ENCODE data around the gene TM7SF2. TPM values are rescaled to one million over a fixed set of nuclear protein-coding genes. Genes with fewer than 3 reads are reported as not detected.

TM7SF2 gene
- total RNA-seq, 1 experiment from 2014 or later, result 74.8 TPM

DNA sequence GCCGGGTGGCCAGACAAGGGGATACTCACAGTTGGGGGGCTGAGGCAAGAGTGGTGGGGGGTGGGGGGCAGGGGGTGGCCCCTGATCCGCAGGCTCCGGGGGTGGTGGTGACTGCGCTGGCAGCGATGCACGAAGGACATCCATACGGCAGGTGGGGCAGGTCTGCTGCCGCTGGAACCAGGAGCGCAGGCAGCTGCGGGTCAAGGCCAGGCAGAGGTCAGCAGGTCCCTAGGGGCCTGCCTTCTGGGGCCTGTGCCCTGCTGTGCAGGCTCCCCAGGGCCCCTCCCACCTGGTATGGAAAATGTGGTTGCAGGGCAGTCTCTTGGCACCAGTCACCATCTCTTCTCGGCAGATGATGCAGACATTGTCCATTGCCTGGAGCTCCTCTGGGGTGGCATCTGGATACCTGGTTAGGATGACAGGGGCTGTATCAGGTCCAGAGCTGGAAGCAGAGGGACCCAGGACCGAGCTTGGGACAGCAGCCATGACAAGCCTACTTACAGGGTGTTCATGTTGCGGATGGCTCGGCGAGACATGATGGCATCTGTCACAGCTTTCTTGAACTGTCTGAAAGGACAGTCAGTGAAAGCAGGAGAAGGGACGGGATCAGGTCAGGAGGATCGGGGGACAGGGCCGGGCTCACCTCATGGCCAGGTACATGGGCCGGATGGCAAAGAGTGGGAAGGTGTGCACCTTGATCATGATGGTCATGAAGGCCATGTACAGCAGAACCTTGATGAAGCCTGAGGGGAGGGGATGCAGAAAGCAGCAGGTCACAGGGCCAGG is 19.2 kb downstream of the TM7SF2 start:
- H3K27ac Mint-ChIP-seq, result no peak overlapping the region; a peak in 1 of 7 replicates
- H3K4ac ChIP-seq (ENCODE audit: low read depth, low read length), result no peak overlapping the region

More for the DNA sequence above, 19.2 kb downstream of the TM7SF2 start:
- WGBS (ENCODE audit: extremely low coverage, insufficient read length, low lambda C conversion rate), result no CpG with 5 or more reads among the region's 19 CpGs
- Histone ChIP-seq H3K18ac (ENCODE audit: insufficient read length, low read depth, low read length) (no peak overlapping the region), H3K23ac (ENCODE audit: insufficient read length, low read depth, low read length) (no peak overlapping the region), H3K27ac (ENCODE audit: insufficient read length, low read depth, low read length) (no peak overlapping the region), H3K4me1 (ENCODE audit: insufficient read depth, low read length) (no peaks in the 10 kb centered on the region), H3K14ac (ENCODE audit: insufficient read depth, low read length) (no peak overlapping the region), H2BK12ac (ENCODE audit: insufficient read length, low read depth, low read length) (no peak overlapping the region), H4K5ac (ENCODE audit: insufficient read length, low read depth, low read length) (no peak overlapping the region), H4K91ac (ENCODE audit: insufficient read length, low read depth, low read length) (no peak overlapping the region), H3K23me2 (ENCODE audit: insufficient read length, low read depth, low read length, poor library complexity, severe bottlenecking) (peaks cover 14% of the 10 kb centered on the region), H2BK120ac (ENCODE audit: low read depth, low read length, poor library complexity, severe bottlenecking) (no peak overlapping the region), H4K20me1 (ENCODE audit: control insufficient read depth, insufficient read depth, insufficient read length) (no peaks in the 10 kb centered on the region), H3K79me2 (ENCODE audit: insufficient read depth, low read length) (no peaks in the 10 kb centered on the region), H2BK15ac (ENCODE audit: low read depth, low read length) (no peak overlapping the region), H3K9ac (ENCODE audit: extremely low read depth, insufficient read length, low read length) (no peak overlapping the region), H2AK5ac (ENCODE audit: insufficient read length, low read length) (no peak overlapping the region), H3K9me3 (ENCODE audit: control insufficient read depth, low read depth, low read length) (no peaks in the 10 kb centered on the region), H2AFZ (ENCODE audit: low read length) (no peak overlapping the region), H3T11ph (ENCODE audit: low read length) (no peak overlapping the region), H2BK5ac (ENCODE audit: insufficient read length, low read length) (no peak overlapping the region), H3K27me3 (ENCODE audit: insufficient read depth, low read length) (no peaks in the 10 kb centered on the region), H3K56ac (ENCODE audit: insufficient read length, low read depth, low read length) (no peak overlapping the region), H3K79me1 (ENCODE audit: insufficient read depth, low read depth, low read length, poor library complexity, severe bottlenecking) (no peaks in the 10 kb centered on the region), H4K8ac (replicated peaks; ENCODE audit: insufficient read length, low read depth, low read length) (no peak overlapping the region), H3K4me2 (ENCODE audit: insufficient read depth, insufficient read length, low read length) (no peak overlapping the region), H2BK20ac (ENCODE audit: low read depth, low read length, poor library complexity, severe bottlenecking) (no peak overlapping the region)
- no peaks in the 10 kb centered on the region; a peak in 1 of 5 replicates for H3K9me3 Mint-ChIP-seq
- peaks cover 8 to 52% (median 47%) of the 10 kb centered on the region in 3 experiments; a peak in 6 of 7 replicates for H3K36me3 Mint-ChIP-seq (ENCODE audit: insufficient read depth in 1 of 3, low read depth in 3 of 3)
- no peak for DNase-seq
- H3K4me3 Mint-ChIP-seq, result peak overlapping the region in 1 of 2 experiments; percentile 31; a peak in 1 of 5 replicates
- no peaks in the 10 kb centered on the region for H3K27me3 Mint-ChIP-seq (ENCODE audit: low read depth)
- TF ChIP-seq, protein P1, sequence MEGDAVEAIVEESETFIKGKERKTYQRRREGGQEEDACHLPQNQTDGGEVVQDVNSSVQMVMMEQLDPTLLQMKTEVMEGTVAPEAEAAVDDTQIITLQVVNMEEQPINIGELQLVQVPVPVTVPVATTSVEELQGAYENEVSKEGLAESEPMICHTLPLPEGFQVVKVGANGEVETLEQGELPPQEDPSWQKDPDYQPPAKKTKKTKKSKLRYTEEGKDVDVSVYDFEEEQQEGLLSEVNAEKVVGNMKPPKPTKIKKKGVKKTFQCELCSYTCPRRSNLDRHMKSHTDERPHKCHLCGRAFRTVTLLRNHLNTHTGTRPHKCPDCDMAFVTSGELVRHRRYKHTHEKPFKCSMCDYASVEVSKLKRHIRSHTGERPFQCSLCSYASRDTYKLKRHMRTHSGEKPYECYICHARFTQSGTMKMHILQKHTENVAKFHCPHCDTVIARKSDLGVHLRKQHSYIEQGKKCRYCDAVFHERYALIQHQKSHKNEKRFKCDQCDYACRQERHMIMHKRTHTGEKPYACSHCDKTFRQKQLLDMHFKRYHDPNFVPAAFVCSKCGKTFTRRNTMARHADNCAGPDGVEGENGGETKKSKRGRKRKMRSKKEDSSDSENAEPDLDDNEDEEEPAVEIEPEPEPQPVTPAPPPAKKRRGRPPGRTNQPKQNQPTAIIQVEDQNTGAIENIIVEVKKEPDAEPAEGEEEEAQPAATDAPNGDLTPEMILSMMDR (conservative IDR thresholded peaks at IDR 0.05), result no peak
- peaks cover 11 to 16% of the 10 kb centered on the region in 2 experiments for H3K4me1 Mint-ChIP-seq
